CD4-positive, alpha-beta T cell treated with Interferon gamma for 1 hour (primary cell): ENCODE results near the gene MRPL54.

Source experiments
- DNase-seq: peaks from one replicate; pipeline ENCODE4 v3.0.0-alpha.2; 2020

MRPL54 gene

GRCh38 chr19:3785938-3786824 is 23.7 kb downstream of the MRPL54 start, which contains the start of gene MATK:
MATK (minus strand) TSS chr19:3786381; CDS start chr19:3785135, 1,246 bp downstream.
- DNase-seq: peak; percentile 7

DNA sequence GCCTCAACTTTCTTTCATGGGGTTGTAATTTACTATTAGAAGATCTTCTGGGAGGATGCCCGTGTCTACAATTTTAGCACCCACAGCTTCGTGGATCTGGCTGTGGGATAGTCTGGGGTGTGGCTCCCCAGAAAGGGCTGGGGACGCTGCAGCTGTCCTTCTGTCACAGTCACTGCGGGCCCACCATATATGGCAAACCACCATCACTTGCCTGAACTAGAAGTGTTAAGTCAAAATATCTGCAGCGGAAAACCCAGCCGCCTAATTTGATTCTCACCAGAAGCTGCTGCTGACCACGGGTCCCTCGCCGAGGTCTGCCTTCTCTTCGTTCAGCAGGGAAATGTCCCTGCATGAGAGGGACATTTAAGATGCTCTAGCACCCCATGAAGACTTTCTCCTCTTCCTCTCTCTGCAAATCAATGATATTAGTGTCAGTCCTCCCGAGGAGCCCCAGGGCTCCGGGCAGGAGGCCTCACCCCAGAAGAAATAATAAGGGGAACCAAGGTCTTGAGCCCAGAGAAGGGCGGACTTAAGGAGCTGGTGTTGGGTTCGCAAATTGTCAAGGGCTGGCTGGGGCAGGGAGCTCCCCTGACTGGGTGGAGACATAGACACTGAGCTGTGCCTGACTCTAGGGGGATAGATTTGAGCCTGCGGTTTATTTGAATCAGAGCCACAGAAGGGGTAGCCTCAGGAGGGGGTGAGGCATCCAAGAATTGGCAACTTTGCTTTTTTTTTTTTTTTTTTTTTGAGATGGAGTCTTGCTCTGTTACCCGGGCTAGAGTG is 26.7 kb downstream of the MRPL54 start:
- peak; percentile 43 for DNase-seq

- no peak for DNase-seq
Measured at GRCh38 chr19:3790209-3790734, 27.8 kb downstream of the MRPL54 start.

GRCh38 chr19:3790941-3791340 is 28.5 kb downstream of the MRPL54 start:
- no peak for DNase-seq

DNA sequence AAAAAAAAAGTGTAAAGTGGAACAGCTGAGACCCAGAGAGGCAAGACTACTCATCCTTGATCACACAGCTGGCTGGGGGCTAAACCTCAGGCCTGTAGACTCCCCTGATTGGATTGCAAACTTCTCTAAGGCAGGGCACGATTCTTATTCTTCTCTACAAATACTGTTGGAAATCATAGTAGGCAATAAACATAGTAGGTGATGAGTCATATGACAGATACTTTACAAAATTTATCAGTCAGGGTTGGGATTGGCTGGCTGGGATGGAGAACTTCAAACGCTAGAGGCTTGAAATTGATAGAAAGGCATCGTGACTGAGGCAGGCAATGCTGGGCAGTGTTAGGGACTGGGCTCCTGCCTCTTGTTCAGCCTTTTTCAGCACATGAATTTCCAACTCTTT is 29.6 kb downstream of the MRPL54 start:
- no peak for DNase-seq

DNA sequence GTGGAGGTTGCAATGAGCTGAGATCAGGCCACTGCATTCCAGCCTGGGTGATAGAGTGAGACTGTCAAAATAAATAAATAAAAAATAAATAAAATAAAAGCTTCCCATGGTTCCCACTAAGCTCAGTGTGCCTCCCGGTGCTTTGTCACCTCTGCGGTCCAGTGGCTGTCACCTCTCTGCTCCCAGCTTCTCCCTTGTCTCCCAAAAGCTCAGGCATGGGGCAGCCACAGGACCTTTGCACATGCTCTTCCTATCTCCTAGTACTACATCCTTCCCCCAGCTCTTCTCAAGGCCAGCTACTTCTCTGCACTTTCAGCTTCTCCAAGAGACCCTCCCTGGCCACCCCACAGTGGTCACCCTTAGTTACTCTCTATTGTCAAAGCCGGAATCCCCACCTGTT is 31.3 kb downstream of the MRPL54 start:
- DNase-seq: no peak

- no peak for DNase-seq
Measured at GRCh38 chr19:3796358-3796757, 33.9 kb downstream of the MRPL54 start.

DNA sequence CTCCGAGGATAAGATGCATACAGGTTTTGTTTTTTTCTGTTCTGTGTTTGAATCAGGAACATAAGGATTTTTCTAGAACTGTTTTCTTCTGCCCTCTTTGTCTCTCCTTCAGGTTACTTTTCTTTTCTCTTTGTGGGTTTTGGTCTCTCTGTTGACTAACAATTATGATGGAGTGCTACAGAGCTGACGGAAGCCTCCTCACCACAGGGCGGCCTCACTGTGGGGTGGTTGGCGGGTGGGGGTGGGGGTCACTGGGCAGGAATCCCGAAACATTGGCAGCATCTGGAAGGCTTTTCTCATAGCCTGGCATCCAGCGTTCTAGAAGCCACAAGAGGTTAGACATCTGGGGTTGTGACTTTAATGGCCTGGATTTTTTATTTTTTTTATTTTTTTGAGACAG is 35.7 kb downstream of the MRPL54 start:
- DNase-seq: no peak

DNA sequence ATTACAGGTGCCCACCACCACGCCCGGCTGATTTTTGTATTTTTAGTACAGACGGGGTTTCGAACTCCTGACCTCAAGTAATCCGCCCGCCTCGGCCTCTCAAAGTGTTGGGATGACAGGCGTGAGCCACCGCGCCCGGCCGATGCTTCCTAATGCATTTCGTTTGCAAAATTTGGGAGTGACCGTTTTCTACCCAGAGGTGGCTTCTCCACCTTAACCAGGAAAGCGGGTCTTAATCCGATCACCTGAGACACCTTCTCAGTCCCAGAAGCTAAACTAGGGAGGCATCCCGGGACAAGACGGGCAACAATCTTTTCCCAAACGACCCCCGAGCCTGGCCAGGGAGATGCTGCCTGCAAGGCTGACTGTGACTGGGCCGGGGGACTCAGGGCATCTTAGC is 38.5 kb downstream of the MRPL54 start:
- no peak for DNase-seq

GRCh38 chr19:3801412-3802096 is 39.1 kb downstream of the MRPL54 start:
- DNase-seq: peak; percentile 66

DNA sequence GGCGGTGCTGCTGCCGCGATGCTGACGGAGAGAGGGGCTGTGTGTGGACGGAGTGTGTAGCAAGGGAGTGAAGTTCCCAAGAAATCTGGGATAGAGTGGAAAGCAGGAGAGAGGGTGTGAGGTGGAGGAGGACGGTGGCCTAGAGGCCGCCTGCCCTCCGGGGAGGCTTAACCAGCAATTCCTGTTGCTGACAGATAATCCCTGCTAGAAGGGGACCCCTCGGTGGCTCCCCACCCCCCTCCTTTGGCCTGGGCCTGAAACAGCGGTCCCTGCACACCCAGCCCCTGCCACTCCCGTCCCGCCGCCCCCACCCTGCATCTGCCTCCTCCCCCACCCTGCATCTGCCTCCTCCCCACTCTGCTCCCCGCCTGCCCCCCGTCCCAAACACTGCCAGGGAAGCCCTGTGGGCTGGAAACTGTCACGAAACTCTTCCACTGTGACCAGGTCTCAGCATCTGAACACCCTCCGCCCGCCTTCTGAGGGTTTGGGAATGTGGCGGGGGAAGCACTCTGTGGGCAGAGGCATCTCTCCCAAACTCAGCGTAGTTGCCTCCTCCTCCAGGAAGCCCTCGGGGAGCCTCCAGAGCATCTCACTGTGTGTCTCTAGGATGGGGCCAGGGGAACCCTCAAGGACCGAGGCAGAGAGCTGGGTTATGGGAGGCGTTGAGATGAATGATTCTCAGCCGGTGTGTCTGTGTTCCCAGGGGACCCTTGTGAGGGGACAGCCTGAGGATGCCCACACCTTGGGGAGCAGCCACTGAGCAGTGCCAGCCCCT is 40.8 kb downstream of the MRPL54 start:
- no peak for DNase-seq

- DNase-seq: no peak
Measured at GRCh38 chr19:3803986-3804385, 41.5 kb downstream of the MRPL54 start.

GRCh38 chr19:3804429-3804828 is 41.9 kb downstream of the MRPL54 start:
- DNase-seq: no peak

DNA sequence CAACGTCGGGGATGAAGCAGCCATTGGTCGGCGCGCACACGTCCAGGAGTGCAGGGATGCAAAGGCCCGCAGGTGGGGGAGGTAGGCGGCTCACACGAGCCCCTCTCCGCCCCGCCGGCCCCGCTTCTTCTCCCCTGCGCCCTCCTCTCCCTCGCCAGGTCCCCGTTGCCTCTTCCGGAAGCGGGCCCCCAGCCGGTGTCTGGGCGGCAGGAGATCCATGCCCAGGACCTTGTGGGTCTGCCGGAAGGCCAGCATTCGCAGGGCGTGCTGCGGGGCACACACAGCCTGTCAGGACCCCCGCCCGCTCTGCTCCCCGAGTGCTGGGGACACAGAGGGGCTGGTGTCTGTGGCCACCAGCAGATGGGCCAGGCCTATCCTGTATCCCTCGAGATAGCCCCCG is 43.4 kb downstream of the MRPL54 start:
- DNase-seq: no peak

GRCh38 chr19:3807131-3807480 is 44.6 kb downstream of the MRPL54 start:
- no peak for DNase-seq

DNA sequence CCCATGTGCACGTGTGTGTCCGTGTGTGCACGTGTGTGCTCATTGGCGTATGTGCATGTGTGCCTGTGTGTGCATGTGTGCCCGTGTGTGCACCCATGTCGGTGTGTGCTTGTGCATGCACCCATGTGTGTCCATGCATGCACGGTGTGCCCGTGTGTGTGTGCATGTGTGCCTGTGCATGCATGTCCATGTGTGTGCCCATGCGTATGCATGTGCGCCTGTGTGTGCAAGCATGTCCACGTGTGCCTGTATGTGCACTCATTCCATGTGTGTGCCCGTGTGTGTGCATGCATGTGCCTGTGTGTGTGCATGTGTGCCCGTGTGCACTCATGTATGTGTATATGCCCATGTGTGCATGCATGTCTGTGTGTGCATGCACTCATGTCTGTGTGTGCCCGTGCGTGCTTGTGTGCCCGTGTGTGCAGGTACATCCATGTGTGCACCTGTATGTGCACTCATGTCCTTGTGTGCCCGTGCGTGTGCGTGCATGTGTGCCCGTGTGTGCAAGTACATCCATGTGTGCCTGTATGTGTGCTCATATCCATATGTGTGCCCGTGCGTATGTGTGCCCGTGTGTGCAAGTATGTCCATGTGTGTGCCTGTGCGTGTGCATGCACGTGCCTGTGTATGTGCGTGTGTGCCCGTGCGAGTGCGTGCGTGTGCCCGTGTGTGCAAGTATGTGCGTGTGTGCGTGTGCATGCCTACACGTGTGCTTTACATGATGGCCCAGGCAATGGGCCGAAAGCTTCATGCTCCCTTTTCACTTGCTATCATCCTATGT is 45.3 kb downstream of the MRPL54 start:
- no peak for DNase-seq

GRCh38 chr19:3808420-3809143 is 46.1 kb downstream of the MRPL54 start:
- DNase-seq: no peak

DNA sequence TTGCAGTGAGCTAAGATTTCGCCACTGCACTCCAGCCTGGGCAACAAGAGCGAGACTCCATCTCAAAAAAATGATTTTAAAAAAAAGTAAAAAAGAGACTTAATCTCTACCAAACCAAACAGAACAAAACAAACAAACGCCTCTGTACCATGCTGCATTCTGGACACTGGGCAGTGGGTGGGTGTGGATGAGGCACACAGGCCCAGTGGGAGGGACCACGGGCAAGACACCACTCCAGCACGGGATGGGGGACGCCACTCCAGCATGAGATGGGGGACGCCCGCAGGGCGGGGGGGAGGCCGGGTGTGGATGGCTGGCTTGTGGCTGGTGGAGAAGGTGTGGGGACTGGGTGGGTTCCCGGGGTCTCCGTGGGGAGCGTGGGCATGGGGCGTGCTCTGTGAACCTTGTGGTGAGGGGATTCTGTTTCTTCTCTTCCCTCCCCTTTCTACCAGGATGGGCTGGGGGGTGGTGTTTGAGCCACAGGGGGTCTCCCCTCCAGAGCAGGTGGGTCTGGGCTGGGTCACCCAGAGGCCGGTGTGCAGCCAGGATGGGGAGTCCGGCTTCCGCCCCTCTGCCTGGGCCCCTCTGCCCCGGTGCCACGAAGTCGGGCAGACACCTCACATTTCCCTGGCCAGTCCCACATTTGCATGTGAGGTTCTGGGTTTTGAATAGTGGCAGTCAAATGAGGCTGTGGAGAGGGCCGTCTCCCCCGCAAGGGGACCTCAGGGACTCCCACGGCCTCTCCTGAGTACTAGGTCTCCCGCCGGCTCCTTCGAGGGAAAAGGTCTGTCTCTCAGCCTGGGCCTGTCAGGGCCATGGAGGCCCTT is 47.6 kb downstream of the MRPL54 start:
- DNase-seq: peak; percentile 37

DNA sequence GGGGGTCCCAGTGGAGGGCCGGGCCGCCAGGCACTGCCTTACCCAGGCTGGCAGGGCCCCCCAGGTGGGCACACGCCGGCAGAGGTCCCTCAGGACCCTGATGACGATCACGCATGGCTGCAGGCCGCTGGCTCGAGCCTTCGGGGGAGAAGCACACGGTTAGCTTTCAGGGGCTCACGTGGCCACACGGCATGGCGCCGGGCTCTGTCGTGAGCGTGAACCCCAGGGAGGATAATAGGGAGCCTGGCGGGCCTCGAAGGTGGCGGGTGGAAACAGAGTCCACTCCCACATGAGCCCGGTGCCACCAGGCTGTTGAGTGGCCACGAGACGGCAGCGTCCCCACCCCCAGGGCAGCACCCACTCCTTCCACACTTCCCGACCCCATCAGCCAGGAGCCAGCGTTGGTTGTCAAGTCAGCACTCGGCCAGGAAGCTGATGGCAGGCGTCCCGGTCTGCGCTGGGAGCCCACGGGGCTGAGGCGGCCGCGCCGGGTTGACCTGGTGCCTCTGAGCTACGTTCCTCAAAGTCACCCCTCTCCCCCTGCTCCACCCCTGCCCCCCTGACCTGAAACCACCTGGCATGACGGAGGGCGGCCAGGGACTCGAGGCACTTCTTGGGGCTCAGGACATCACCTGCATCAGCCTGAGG is 48.4 kb downstream of the MRPL54 start:
- DNase-seq: no peak
